NB4 (cell line): ENCODE data around the gene NOC2L.

Source experiments
- MAX ChIP-seq: IDR thresholded peaks from 2 replicates; pipeline ENCODE4 v1.6.1; 2011; ENCODE audit warnings: low read depth, low read length
- MYC ChIP-seq: IDR thresholded peaks from 2 replicates; pipeline ENCODE4 v1.6.1; 2011; ENCODE audit warnings: low read depth, low read length
- POLR2A ChIP-seq: IDR thresholded peaks from 2 replicates; pipeline ENCODE4 v1.6.1; 2011; ENCODE audit warnings: mild to moderate bottlenecking; ENCODE audit not compliant: insufficient read length; ENCODE audit errors: extremely low read depth
- TF ChIP-seq, protein P1 (sequence below): IDR thresholded peaks from one replicate; pipeline ENCODE4 v1.5.1; 2012; ENCODE audit warnings: low read depth, low read length

- TF ChIP-seq, protein P1, sequence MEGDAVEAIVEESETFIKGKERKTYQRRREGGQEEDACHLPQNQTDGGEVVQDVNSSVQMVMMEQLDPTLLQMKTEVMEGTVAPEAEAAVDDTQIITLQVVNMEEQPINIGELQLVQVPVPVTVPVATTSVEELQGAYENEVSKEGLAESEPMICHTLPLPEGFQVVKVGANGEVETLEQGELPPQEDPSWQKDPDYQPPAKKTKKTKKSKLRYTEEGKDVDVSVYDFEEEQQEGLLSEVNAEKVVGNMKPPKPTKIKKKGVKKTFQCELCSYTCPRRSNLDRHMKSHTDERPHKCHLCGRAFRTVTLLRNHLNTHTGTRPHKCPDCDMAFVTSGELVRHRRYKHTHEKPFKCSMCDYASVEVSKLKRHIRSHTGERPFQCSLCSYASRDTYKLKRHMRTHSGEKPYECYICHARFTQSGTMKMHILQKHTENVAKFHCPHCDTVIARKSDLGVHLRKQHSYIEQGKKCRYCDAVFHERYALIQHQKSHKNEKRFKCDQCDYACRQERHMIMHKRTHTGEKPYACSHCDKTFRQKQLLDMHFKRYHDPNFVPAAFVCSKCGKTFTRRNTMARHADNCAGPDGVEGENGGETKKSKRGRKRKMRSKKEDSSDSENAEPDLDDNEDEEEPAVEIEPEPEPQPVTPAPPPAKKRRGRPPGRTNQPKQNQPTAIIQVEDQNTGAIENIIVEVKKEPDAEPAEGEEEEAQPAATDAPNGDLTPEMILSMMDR, result no peak
- no peak for TF ChIP-seq MYC
- TF ChIP-seq POLR2A, result no peak
- TF ChIP-seq MAX, result no peak
Measured at GRCh38 chr1:1003618-1004419, 44.8 kb upstream of the NOC2L start.
